ENCODE measurements around the gene GPA33.

GPA33 gene

GRCh38 chr1:167088746-167089417 lies 1.3 kb downstream of the GPA33 start:
- in situ Hi-C loops (cut with MboI; ENCODE audit: low sequenced_read_pairs) = loop anchor here (25.0 kb wide), 1 partner anchor 598 kb away; no protein-coding TSS in a partner anchor

- in situ Hi-C loops (cut with MboI; ENCODE audit: low sequenced_read_pairs) = loop anchor here (25.0 kb wide), 1 partner anchor 601 kb away; no protein-coding TSS in a partner anchor
Observed at GRCh38 chr1:167086768-167087167, 3.4 kb downstream of the GPA33 start.

GRCh38 chr1:167086033-167086432 lies 4.1 kb downstream of the GPA33 start:
- in situ Hi-C loops (cut with MboI; ENCODE audit: low sequenced_read_pairs) = loop anchor here (25.0 kb wide), 1 partner anchor 601 kb away; no protein-coding TSS in a partner anchor

- in situ Hi-C loops (cut with MboI; ENCODE audit: low sequenced_read_pairs) = loop anchor here (25.0 kb wide), 1 partner anchor 603 kb away; no protein-coding TSS in a partner anchor
Observed at GRCh38 chr1:167084757-167085156, 5.4 kb downstream of the GPA33 start.

GRCh38 chr1:167083871-167084270 lies 6.3 kb downstream of the GPA33 start:
- in situ Hi-C loops (cut with MboI; ENCODE audit: low sequenced_read_pairs) = loop anchor here (25.0 kb wide), 1 partner anchor 603 kb away; no protein-coding TSS in a partner anchor

GRCh38 chr1:167083066-167083665 lies 7.0 kb downstream of the GPA33 start:
- in situ Hi-C loops (cut with MboI; ENCODE audit: low sequenced_read_pairs) = loop anchor here (25.0 kb wide), 1 partner anchor 604 kb away; no protein-coding TSS in a partner anchor

- in situ Hi-C loops (cut with MboI; ENCODE audit: low sequenced_read_pairs) = loop anchor here (25.0 kb wide), 1 partner anchor 605 kb away; no protein-coding TSS in a partner anchor
Observed at GRCh38 chr1:167082511-167083027, 7.6 kb downstream of the GPA33 start.

- in situ Hi-C loops (cut with MboI; ENCODE audit: low sequenced_read_pairs) = loop anchor here (25.0 kb wide), 1 partner anchor 606 kb away; no protein-coding TSS in a partner anchor
Observed at GRCh38 chr1:167081594-167082156, 8.5 kb downstream of the GPA33 start.

- in situ Hi-C loops (cut with MboI; ENCODE audit: low sequenced_read_pairs) = loop anchor here (25.0 kb wide), 1 partner anchor 609 kb away; no protein-coding TSS in a partner anchor
Observed at GRCh38 chr1:167077868-167078210, 12.3 kb downstream of the GPA33 start.

GRCh38 chr1:167077128-167077867 lies 12.9 kb downstream of the GPA33 start:
- in situ Hi-C loops (cut with MboI; ENCODE audit: low sequenced_read_pairs) = loop anchor here (25.0 kb wide), 1 partner anchor 610 kb away; no protein-coding TSS in a partner anchor

- in situ Hi-C loops (cut with MboI; ENCODE audit: low sequenced_read_pairs) = loop anchor here (25.0 kb wide), 1 partner anchor 611 kb away; no protein-coding TSS in a partner anchor
Observed at GRCh38 chr1:167076136-167076710, 14.0 kb downstream of the GPA33 start.

GRCh38 chr1:167071286-167071685 lies 18.9 kb downstream of the GPA33 start:
- in situ Hi-C loops (cut with MboI; ENCODE audit: low sequenced_read_pairs) = loop anchor here (25.0 kb wide), 1 partner anchor 466 kb away; no protein-coding TSS in a partner anchor

- in situ Hi-C loops (cut with MboI; ENCODE audit: low sequenced_read_pairs) = loop anchor here (10.0 to 25.0 kb wide), 2 partner anchors 376 to 469 kb away; no protein-coding TSS in a partner anchor
Observed at GRCh38 chr1:167068761-167069160, 21.4 kb downstream of the GPA33 start.

- in situ Hi-C loops (cut with MboI; ENCODE audit: low sequenced_read_pairs) = loop anchor here (10.0 to 25.0 kb wide), 2 partner anchors 377 to 469 kb away; no protein-coding TSS in a partner anchor
Observed at GRCh38 chr1:167067904-167068303, 22.3 kb downstream of the GPA33 start.

- in situ Hi-C loops (cut with MboI; ENCODE audit: low sequenced_read_pairs) = loop anchor here (10.0 to 25.0 kb wide), 2 partner anchors 378 to 471 kb away; no protein-coding TSS in a partner anchor
Observed at GRCh38 chr1:167066333-167067122, 23.6 kb downstream of the GPA33 start.

- in situ Hi-C loops (cut with MboI; ENCODE audit: low sequenced_read_pairs) = loop anchor here (10.0 to 25.0 kb wide), 2 partner anchors 379 to 472 kb away; no protein-coding TSS in a partner anchor
Observed at GRCh38 chr1:167065471-167065870, 24.7 kb downstream of the GPA33 start.

- in situ Hi-C loops (cut with MboI; ENCODE audit: low sequenced_read_pairs) = loop anchor here (10.0 to 25.0 kb wide), 2 partner anchors 380 to 473 kb away; no protein-coding TSS in a partner anchor
Observed at GRCh38 chr1:167064621-167065020, 25.6 kb downstream of the GPA33 start.

GRCh38 chr1:167061073-167061464 lies 29.1 kb downstream of the GPA33 start:
- in situ Hi-C loops (cut with MboI; ENCODE audit: low sequenced_read_pairs) = loop anchor here (10.0 to 25.0 kb wide), 2 partner anchors 384 to 476 kb away; no protein-coding TSS in a partner anchor

Measured in HL-60/S4 treated with phorbol 12-myristate 13-acetate at 8.2 ng/mL for 4 days and 3 days (cell line).